HG03039 (cell line): ENCODE measurements around the gene BEST4.
"Not testable (repeated sequence)": the region's sequence is repeated elsewhere in the genome, so short reads cannot be mapped to it uniquely, and the experiment has no call there.

Experiments
- ATAC-seq: cut with Tn5 transposase; IDR thresholded peaks from one replicate; pipeline ENCODE4 v1.9.1; 2021; ENCODE audit warnings: mild to moderate bottlenecking, moderate library complexity; ENCODE audit not compliant: unreplicated experiment

The BEST4 gene

DNA sequence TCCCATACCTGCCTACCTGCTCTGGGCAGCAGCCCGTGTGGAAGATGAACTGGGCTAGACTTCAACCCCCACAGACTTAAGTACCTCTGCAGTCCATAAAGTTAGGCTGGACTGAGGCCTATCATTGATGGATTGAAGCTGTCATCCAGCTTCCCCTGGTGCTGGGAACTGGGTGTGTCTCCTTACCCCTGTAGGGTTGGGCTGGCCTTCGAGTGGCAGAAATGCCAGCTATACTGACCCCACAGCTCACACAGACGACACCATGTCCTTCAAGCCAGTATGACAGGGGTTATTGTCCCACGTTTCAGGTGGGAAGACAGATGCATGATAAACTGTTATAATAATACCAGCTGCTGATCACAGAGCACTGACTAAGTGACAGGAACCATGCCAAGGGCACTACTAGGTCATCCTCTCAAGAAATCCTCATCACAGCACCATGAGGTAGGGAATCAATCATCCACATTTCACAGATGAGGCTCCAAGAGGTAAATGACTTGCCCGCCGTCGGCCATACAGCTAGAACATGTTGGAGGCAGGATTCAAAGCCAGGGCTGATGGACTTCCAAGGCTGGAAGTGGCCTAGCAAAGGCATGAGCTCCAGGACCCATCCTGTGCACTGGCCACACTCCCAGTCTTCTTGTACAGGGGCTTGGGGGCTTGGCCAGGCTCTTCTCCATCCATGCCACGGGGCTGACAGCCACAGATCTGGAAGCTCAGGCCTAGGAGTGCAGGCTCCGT lies at the start of gene BEST4:
Gene BEST4, minus strand, starts transcription at position 51 of the 741 bp plus-strand sequence. CDS start 465 bp downstream, outside the sequence.
- ATAC-seq, result no peak

GRCh38 chr1:44835738-44836675 lies 48.0 kb upstream of the BEST4 start:
- ATAC-seq, result no peak

GRCh38 chr1:44834328-44834727 lies 46.4 kb upstream of the BEST4 start:
- no peak for ATAC-seq

DNA sequence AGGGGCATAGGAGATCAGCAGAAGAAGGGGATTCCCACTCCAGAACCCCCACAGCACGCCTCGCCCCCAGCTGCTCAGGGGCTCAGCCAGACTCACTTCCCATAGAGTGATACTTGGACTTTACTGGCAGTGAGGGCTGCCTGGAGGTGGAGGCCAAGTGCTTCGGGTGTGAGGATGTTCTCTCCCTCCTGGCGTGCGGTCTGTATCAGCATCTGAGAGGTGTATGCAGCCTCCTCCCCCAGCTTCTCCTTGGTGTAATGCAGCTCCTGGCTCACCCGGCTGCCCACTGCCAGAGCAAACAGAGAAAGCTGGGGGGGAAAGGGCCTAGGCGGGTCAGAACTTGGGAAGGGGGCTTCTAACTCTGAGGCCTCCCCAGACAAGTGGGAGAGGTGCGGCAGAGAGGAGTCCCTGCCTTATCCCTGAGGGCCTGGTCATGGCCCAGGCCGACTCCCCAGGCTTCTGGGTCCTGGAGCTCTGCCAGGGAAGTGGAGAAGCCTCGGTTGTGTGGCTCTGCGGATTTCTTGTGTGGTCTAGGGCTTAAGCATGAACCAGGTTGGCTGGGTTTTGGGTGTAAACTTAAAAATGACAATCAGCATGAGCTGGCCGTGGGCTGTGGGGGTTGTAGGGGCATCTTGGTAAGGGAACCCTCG lies 44.2 kb upstream of the BEST4 start:
- no peak for ATAC-seq

- ATAC-seq, result no peak
These were observed 43.5 kb upstream of the BEST4 start for GRCh38 chr1:44831516-44831915.

GRCh38 chr1:44830900-44831304 lies 42.9 kb upstream of the BEST4 start:
- ATAC-seq, result no peak

DNA sequence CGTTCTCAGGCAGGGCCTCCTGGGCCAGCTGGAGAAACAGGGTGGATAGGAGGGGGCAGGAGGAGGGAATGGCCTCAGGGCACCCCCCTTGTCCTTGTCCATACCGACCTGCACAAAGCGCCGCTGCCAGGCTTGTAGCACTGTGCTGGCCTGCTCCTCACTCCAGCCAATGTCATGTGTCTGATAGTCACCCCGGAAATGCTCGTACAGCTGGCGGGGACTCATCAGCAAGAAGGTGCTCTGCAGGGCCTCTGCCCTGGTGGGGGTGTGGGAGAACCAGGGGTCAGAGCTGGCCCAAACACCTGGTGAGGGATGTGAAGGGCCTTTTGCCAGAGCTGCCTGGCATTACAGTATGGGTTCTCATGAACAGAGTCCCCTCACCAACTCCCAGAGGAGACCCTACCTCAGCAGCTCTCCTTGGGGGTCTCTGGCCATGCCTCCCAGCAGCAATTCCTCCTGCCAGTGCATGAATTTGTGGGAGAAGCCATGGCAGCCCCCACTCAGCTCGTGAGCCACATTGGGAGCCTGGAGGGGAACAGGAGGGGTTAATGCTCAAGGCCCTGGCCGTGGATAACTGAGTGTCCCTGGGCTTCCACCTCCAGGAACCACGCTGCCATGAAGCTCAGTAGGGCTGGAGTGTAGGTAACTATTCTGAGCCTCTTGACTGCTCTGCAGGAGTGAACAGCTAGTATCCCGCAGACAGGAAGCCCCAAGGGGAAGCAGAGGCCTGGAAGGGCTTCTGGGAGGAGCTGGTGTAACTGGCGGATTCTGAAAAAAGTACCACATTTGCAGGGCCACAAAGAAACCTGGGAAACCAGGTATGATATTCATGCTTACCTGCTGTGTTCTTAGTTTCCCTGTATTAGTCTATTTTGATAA lies 41.8 kb upstream of the BEST4 start:
- no peak for ATAC-seq

DNA sequence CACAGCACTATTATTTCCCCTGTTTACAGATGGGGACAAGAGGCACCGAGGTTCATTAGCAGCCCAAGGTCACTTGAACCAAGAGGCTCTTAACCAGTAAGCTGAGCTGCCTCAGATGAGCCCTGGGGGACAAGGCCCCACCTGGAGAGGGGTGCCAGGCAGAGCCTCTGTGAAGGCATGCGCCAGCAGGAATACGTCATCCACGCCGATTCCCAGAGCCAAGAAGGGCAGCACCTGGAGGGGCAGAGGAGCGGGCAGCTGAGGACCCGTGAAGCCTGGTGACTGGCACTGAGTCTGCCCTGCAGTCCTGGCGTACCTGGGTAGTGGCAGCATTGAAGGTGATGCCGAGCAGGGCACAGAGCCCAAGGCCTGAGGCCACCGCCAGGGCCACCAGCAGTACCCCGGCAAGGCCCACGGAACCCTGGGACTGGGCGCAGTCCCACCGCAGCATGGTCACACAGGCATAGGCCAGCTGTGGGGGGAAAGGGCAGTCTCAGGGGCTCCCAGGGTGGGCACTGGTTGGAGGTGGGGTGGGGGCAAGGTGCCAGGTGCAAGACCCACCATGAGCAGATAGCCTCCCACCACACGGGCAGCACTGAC lies 41.0 kb upstream of the BEST4 start:
- no peak for ATAC-seq

DNA sequence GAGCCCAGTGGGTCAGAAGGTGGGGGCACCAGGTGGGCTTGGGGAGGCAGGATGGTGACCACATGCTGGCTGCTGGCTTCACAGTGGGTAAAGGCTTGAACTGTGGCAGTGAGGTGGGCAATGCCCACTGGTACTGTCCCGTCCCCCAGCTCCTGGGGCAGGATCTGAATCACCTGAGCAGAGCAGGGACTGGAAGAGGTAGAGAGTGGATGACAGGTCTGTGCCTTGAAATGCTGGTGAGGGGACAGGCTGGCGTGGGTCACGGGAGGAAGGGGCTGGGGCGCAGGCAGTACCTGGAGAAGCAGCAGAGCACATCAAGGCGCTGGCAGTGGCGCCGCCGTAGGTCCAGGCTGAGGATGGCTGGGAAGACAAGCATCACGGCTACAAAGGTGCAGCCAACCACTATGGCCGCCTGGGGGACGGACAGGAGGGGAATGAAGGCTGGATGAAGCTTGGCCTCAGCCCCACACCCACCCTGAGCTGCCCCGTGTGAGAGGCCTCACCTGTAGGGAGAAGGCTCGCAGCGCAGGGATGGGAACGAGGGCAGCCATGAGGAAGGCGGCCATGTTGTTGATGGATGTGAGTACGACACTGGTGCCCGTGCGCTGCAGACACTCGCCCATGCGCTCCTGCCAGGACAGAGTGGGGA lies 40.2 kb upstream of the BEST4 start:
- ATAC-seq, result no peak

DNA sequence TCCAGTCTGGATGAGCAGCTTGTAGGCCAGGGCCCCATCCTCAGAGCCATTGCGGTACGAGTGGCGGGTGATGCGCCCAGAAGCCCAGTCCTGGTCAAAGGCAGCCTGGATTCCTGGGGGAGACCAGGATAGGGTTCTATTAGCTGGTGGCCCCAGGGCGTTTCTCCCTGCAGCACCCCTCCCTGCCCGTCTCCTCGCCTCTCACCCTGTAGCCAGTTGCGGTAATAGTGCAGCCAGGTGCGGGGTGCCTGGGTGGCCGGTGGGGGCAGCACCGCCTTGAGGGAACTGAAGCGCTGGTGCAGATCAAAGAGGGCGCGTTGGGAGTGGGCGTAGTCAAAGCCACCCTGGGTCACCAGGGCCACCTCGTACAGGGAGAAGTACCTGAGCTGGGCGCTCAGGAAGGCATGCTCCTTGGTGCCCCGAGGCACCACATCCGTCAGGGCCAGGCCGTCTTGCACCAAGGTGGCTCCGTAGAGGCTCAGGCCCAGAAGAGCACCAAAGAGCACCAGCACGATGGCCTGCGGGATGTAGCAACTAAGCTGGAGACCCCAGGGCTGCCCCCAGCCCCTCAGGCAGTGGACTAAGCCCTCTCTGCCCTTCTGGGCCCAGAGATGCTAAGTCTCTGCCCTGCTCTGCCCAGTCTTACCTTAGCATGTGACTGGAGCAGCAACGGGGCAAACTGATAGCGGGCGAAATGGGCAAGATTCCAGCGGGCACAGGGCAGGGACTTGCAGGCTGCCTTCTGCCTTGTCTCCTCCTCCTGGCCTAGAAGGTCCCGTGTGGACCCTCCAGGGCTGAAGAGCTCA lies 39.4 kb upstream of the BEST4 start:
- no peak for ATAC-seq

DNA sequence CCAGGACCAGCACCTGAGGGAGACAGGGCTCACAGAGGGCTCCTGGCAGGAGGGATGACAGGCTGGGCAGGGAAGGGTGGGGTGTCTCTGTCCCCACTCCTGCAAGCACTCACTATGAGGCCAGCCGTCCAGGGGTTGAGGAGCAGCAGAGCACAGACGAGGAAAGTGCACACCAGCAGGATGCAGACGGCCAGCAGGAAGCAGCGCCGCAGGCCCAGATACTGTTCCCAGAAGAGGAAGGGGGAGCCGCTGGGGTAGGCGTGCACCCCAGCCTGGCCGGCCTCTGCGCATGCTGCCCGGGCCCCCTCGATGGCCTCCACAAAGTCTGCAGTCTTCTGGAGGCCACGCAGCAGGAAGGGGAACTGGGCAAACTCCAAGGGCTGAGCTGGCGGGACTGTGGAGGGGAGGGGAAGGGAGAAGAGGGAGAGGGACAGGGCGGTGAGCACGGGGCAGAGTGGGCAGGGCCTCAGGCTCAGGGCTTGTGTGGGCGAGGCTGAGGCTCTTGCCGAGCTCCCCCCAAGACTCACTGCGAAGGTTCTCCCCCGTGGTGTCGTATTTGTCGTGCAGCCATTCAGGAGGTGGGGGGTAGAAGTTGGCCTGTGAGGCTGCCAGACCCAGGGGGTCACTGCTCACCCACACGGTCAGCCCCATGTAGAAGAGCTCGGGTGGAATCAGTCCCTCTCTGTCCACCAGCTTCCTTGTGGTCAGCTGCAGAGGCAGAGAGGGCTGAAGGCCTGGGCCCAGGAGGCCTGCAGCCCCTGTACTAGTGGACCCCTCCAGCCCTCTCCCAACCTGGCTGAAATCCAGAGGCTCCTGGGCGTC lies 38.6 kb upstream of the BEST4 start:
- ATAC-seq, result no peak

DNA sequence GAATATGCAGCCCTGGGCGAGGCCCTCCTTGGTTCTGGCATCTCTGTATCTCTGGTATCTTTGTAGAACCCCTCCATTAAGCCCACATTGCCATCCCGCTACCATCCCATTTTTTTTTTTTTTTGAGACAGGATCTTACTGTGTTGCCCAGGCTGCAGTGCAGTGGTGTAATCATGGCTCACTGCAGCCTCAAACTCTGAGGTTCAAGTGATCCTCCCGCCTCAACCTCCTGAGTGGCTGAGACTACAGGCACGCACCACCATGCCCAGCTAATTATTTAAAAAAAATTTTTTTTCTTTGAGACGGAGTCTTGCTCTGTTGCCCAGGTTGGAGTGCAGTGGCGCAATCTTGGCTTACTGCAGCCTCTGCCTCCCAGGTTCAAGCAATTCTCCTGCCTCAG lies 36.4 kb upstream of the BEST4 start:
- not testable (repeated sequence) for ATAC-seq

DNA sequence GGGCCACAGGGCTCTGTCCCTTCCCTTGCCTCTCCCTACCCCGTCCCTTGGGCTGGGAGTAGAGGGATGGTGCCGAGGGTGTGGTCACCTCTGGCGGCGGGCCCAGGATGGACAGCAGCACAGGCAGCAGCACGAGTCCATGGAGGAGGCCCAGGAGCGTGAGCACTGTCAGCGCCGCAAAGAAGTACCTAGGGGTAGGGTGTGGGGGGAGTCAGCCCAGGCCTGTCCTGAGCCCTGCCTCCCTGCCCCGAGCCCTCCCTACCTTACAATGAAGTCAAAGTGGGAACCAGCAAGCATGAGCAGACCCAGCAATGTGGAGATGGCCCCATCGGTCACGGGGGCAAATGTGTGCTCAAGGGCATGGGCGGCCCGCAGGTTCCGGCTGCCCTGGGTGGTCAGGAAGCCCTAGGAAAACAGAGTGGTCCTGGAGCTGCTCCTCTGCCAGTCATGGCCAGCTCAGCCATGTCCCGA lies 35.0 kb upstream of the BEST4 start:
- ATAC-seq, result no peak

DNA sequence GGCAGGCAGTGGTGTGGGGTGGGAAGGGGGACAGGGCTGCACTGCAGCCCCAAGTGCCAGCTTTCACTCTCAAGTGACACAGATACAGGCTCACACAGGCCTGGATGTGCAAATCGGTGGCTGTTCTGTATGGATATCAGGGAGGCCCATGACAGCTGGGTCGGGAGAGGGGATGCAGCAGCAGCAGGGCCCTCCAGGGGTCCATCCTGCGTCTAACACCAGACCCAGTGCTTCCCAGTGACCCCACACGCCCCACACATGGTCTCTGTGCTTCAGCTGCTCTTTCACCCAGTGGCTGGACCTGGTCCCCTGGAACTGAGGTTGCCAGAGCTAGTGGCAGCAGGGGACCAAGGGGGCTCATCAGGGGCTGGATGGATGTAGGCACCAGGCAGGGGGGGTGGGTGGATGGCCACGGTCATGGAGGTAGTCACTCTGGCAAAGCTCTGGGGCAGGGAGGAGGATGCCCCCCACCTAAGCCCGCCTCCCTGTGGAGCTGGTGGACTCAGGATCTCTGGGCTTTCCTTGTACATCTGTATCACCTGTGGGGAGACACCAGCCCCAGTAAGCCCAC lies 34.2 kb upstream of the BEST4 start:
- ATAC-seq, result no peak

- no peak for ATAC-seq
These were observed 33.3 kb upstream of the BEST4 start for GRCh38 chr1:44821240-44821715.

DNA sequence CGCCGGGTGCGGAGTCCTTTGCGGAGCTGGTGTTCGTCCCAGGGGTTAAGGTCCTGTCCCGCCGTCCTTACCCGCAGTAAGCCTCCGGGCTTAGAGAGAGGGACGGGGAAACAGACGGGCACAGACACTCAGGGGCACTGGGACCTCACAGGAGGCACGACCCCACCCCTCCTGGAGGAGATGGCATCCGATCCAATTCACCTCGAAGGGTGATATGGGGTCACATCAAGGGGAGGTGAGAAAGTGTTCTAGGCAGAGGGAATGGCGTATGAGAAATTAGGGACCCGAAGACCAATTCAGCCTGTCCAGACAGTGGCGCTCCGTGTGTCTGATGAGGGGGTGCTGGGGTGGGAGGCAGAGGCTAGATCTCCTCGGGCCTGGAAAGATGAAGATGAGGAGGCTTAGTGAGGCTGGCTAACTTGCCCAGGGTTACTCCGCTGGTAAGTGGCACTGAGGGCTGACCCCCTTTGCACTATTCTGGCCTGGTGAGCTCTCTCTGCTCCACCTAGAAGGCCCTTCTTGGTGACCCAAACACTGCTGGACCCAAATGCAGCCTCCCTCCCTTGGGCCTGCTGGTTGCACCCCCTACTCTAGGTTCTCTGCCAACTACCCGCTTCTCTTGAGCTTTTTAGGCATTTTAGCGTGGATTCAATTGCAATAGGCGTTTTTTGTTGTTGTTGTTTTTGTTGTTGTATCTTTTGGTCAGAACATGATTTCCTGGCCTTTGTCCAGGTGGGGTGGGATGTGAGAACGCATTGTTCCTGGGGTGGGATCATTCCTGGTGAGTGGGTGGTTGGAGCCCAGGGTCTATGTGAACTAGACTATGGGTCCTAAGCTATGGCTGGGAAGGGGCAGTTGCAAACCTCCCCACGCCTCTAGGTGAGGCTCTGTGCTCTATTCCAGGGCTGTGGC lies 32.6 kb upstream of the BEST4 start:
- ATAC-seq, result no peak
